K562 (cell line): ENCODE results near the gene SLC12A3.
A peak's percentile ranks its signal among the peaks of the same experiment; 100 is the strongest.

ENCODE experiments used
- CREB1 ChIP-seq, 2 experiments: sonication (generic) in 1 of 2; formaldehyde crosslinking in 1 of 2; IDR thresholded peaks; 2 replicates each; pipeline versions ENCODE4 v1.6.1 to v1.8.0; 2012 to 2022; ENCODE audit warnings: inconsistent platforms in 1 of 2, mild to moderate bottlenecking in 1 of 2, missing genetic modification reagents in 1 of 2, moderate library complexity in 1 of 2
- KDM1A ChIP-seq, 2 experiments: fragments of 450-650 bp; IDR thresholded peaks; 2 replicates each; pipeline ENCODE4 v1.6.1; 2016; ENCODE audit warnings: mild to moderate bottlenecking in 2 of 2
- POLR2A ChIP-seq: fragments of 450-650 bp; conservative IDR thresholded peaks from 2 replicates; pipeline ENCODE4 v1.6.1; 2016
- RBFOX2 ChIP-seq: fragments of 200-400 bp; formaldehyde crosslinking; IDR thresholded peaks from 2 replicates; pipeline ENCODE4 v1.6.1; 2017; ENCODE audit warnings: low read depth, mild to moderate bottlenecking, low read length, moderate library complexity
- ZEB2 ChIP-seq: fragments of 450-650 bp; IDR thresholded peaks from 2 replicates; pipeline ENCODE4 v1.6.1; 2016

DNA sequence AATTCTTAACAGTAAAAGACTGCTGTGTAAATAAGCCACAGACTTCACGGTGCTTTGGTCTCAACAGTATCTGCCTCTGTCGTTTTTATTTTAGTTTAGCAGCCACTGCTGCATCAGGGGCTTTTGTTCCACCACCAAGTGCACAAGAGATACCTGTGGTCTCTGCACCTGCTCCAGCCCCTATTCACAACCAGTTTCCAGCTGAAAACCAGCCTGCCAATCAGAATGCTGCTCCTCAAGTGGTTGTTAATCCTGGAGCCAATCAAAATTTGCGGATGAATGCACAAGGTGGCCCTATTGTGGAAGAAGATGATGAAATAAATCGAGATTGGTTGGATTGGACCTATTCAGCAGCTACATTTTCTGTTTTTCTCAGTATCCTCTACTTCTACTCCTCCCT, 74.8 kb downstream of the SLC12A3 start:
- TF ChIP-seq RBFOX2 (peak; percentile 27; the same call in 1 of the 2 replicates), POLR2A (no peak), CREB1 (IDR thresholded peaks at IDR 0.05) (no peak), CREB1 (CRISPR knock-in tag; IDR thresholded peaks at IDR 0.05) (no peak), ZEB2 (no peak), KDM1A (IDR thresholded peaks at IDR 0.05) (no peak)
